Adrenal gland (tissue), 5 donors: ENCODE measurements around the gene NUDT3.

Experiments
- POLR2A ChIP-seq, 2 donors: fragments of 450-650 bp; IDR thresholded peaks; one replicate each; pipeline ENCODE4 v1.6.1; 2017; ENCODE audit warnings: antibody characterized with exemption in 2 of 2, mild to moderate bottlenecking in 2 of 2, moderate library complexity in 1 of 2
- TF ChIP-seq, protein P1 (sequence below), 6 experiments: fragments of 450-650 bp in 4 of 6; fragments of 200-600 bp in 2 of 6; sonication (generic) in 1 of 6; IDR thresholded peaks; 1 replicate in 5 of 6; 2 replicates in 1 of 6; pipeline versions ENCODE4 v1.5.1 to v1.8.0; 2016 to 2021; ENCODE audit warnings: antibody characterized with exemption in 6 of 6, mild to moderate bottlenecking in 2 of 6, moderate library complexity in 1 of 6
- donor health status: DM: no; HTN: no; CAD: no.

DNA sequence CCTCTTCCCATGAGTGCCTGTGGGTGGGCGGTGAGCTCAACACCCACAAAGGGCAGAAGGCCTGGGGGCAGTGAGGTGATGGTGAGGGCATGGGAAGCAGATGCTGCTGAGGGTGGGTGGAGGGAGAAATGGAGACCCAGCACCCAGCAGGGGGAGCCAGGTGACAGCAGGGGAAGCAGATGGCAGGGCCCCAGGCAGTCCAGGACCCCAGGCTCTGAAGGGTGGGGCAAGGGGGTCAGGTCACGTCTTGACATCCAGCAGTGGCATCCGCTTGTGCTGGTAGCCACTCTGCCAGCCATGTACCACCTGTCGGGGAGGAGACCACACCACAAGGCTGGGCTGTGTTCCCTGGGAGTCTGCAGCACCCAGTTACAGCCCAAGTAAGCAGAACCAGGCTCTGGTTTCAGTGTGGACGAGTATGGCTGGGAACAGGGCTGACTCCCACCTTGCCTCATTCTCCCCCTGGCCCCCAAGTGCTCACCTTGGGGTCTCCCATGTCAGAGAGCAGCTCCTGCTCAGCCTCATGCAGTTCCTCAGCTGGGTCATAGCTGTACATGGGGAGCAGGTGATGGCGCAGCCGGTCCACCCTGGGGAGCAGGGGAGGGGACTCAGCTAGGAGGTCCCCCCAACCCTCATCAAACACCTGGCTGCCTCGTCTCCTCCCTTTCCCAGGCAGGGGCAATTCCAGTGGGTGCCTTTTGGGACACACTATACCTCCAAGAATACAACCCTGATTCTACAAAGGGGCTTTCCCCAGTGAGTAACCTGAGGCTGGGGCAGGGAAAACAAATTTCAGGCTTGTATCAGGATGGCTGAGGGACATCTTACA lies 145.7 kb downstream of the NUDT3 start:
- TF ChIP-seq, protein P1, sequence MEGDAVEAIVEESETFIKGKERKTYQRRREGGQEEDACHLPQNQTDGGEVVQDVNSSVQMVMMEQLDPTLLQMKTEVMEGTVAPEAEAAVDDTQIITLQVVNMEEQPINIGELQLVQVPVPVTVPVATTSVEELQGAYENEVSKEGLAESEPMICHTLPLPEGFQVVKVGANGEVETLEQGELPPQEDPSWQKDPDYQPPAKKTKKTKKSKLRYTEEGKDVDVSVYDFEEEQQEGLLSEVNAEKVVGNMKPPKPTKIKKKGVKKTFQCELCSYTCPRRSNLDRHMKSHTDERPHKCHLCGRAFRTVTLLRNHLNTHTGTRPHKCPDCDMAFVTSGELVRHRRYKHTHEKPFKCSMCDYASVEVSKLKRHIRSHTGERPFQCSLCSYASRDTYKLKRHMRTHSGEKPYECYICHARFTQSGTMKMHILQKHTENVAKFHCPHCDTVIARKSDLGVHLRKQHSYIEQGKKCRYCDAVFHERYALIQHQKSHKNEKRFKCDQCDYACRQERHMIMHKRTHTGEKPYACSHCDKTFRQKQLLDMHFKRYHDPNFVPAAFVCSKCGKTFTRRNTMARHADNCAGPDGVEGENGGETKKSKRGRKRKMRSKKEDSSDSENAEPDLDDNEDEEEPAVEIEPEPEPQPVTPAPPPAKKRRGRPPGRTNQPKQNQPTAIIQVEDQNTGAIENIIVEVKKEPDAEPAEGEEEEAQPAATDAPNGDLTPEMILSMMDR (IDR thresholded peaks at IDR 0.05) = peak in 4 of 6 experiments; percentile 9 to 30 (median 20)
- TF ChIP-seq POLR2A (IDR thresholded peaks at IDR 0.05) = no peak
